Peyer's patch (tissue), 4 donors: ENCODE measurements around the gene SLC25A21.

ENCODE experiments used
- CTCF ChIP-seq, 6 experiments: fragments of 450-650 bp in 4 of 6; fragments of 200-600 bp in 2 of 6; sonication (generic) in 1 of 6; IDR thresholded peaks; one replicate each; pipeline ENCODE4 v1.5.1; 2017 to 2019; ENCODE audit warnings: antibody characterized with exemption in 6 of 6, mild to moderate bottlenecking in 3 of 6, moderate library complexity in 1 of 6
- POLR2A ChIP-seq, 2 donors: fragments of 450-650 bp; IDR thresholded peaks; one replicate each; pipeline ENCODE4 v1.5.1; 2017; ENCODE audit warnings: antibody characterized with exemption in 2 of 2, mild to moderate bottlenecking in 2 of 2, moderate library complexity in 2 of 2

- TF ChIP-seq POLR2A (IDR thresholded peaks at IDR 0.05) (no peak), CTCF (IDR thresholded peaks at IDR 0.05) (no peak)
Measured at GRCh38 chr14:37168721-37169120, 3.7 kb downstream of the SLC25A21 start.
